Neural progenitor cell (in vitro differentiated cells): Measurements from ENCODE around the gene ODR4. TPM values are rescaled to one million over a fixed set of nuclear protein-coding genes. Genes with fewer than 3 reads are reported as not detected.

Source experiments
- DNase-seq: peaks from one replicate; pipeline ENCODE4 v3.0.0-alpha.2; 2016; ENCODE audit warnings: low spot score
- H2AFZ ChIP-seq: fragments of 200-600 bp; sonication (generic); replicated peaks from 2 replicates; pipeline ENCODE4 v1.6.1; 2016; ENCODE audit warnings: antibody characterized with exemption
- H3F3A ChIP-seq: fragments of 200-600 bp; sonication (generic); 2 replicates; pipeline ENCODE4 v1.6.1; 2016; ENCODE audit warnings: antibody characterized with exemption, low read depth
- H3K27ac ChIP-seq: fragments of 200-600 bp; sonication (generic); 2 replicates; pipeline ENCODE4 v1.5.1; 2016; ENCODE audit warnings: mild to moderate bottlenecking
- H3K27me3 ChIP-seq: fragments of 200-600 bp; sonication (generic); 2 replicates; pipeline ENCODE4 v1.6.1; 2016; ENCODE audit warnings: mild to moderate bottlenecking, moderate library complexity
- H3K36me3 ChIP-seq: fragments of 200-600 bp; sonication (generic); 2 replicates; pipeline ENCODE4 v1.5.1; 2016
- H3K4me1 ChIP-seq: fragments of 200-600 bp; sonication (generic); 2 replicates; pipeline ENCODE4 v1.6.1; 2016; ENCODE audit warnings: mixed run types
- H3K4me2 ChIP-seq: fragments of 200-600 bp; sonication (generic); 2 replicates; pipeline ENCODE4 v1.6.1; 2016
- H3K4me3 ChIP-seq: fragments of 200-600 bp; sonication (generic); 2 replicates; pipeline ENCODE4 v1.5.1; 2016
- H3K79me2 ChIP-seq: fragments of 200-600 bp; sonication (generic); 2 replicates; pipeline ENCODE4 v1.6.1; 2016; ENCODE audit warnings: low read depth
- H3K9ac ChIP-seq: fragments of 200-600 bp; sonication (generic); 2 replicates; pipeline ENCODE4 v1.6.1; 2016
- H3K9me3 ChIP-seq: fragments of 200-600 bp; sonication (generic); 2 replicates; pipeline ENCODE4 v1.5.1; 2016; ENCODE audit warnings: low read depth
- H4K20me1 ChIP-seq: fragments of 200-600 bp; sonication (generic); 2 replicates; pipeline ENCODE4 v1.6.1; 2016; ENCODE audit warnings: low read depth
- H3K27ac Mint-ChIP-seq: 3 replicates; pipeline ENCODE4 v1.8.0; 2021; ENCODE audit warnings: mixed read lengths
- H3K27me3 Mint-ChIP-seq: 2 replicates; pipeline ENCODE4 v1.8.0; 2022; ENCODE audit warnings: low read depth, mild to moderate bottlenecking, inconsistent platforms, moderate library complexity, mixed read lengths; ENCODE audit not compliant: insufficient read depth
- H3K36me3 Mint-ChIP-seq: 3 replicates; pipeline ENCODE4 v1.8.0; 2021; ENCODE audit warnings: mixed read lengths
- H3K4me1 Mint-ChIP-seq: 3 replicates; pipeline ENCODE4 v1.8.0; 2021; ENCODE audit warnings: mixed read lengths
- H3K4me3 Mint-ChIP-seq: 3 replicates; pipeline ENCODE4 v1.8.0; 2021; ENCODE audit warnings: mild to moderate bottlenecking, moderate library complexity, mixed read lengths
- H3K9me3 Mint-ChIP-seq: 3 replicates; pipeline ENCODE4 v1.8.0; 2020; ENCODE audit warnings: mixed read lengths
- CTCF ChIP-seq: fragments of 200-600 bp; sonication (generic); IDR thresholded peaks from 2 replicates; pipeline ENCODE4 v1.5.1; 2017; ENCODE audit warnings: antibody characterized with exemption, mild to moderate bottlenecking
- EZH2 ChIP-seq: fragments of 200-600 bp; sonication (generic); IDR thresholded peaks from 2 replicates; pipeline ENCODE4 v1.6.1; 2017; ENCODE audit warnings: antibody characterized with exemption, mild to moderate bottlenecking, moderate library complexity
- EZH2phosphoT487 ChIP-seq: fragments of 200-600 bp; sonication (generic); IDR thresholded peaks from 2 replicates; pipeline ENCODE4 v1.6.1; 2017; ENCODE audit warnings: antibody characterized with exemption
- total RNA-seq: library from RNA; depleted of rRNA; stranded (reverse); fragments of >200 nt; gene quantifications from 2 replicates; pipeline ENCODE4 v1.2.3, GENCODE V29; 2015; ENCODE audit warnings: low replicate concordance

The ODR4 gene
- total RNA-seq, 1 donor from 2014 or later, result 37.2 TPM

- no peaks in the 10 kb centered on the region for H3K4me1 Mint-ChIP-seq
- no peaks in the 10 kb centered on the region for H3F3A ChIP-seq
- H3K27me3 Mint-ChIP-seq, result no peaks in the 10 kb centered on the region
- no peaks in the 10 kb centered on the region for H3K9me3 ChIP-seq
- H3K36me3 ChIP-seq, result no peaks in the 10 kb centered on the region
- H3K27me3 ChIP-seq, result no peaks in the 10 kb centered on the region
- no peak overlapping the region for H3K9ac ChIP-seq
- no peaks in the 10 kb centered on the region for H3K9me3 Mint-ChIP-seq
- no peak for DNase-seq
- no peak overlapping the region for H2AFZ ChIP-seq
- no peaks in the 10 kb centered on the region for H3K79me2 ChIP-seq
- no peak for TF ChIP-seq EZH2
- TF ChIP-seq EZH2phosphoT487, result no peak
- TF ChIP-seq CTCF, result no peak
- H3K27ac Mint-ChIP-seq, result no peak overlapping the region
- no peaks in the 10 kb centered on the region for H3K4me1 ChIP-seq
- H3K4me3 ChIP-seq, result no peak overlapping the region
- H3K4me2 ChIP-seq, result no peak overlapping the region
- no peaks in the 10 kb centered on the region for H3K36me3 Mint-ChIP-seq
- H3K27ac ChIP-seq, result no peak overlapping the region
- H3K4me3 Mint-ChIP-seq, result no peak overlapping the region
- no peaks in the 10 kb centered on the region for H4K20me1 ChIP-seq
Observed at GRCh38 chr1:186442651-186443375, 67.2 kb downstream of the ODR4 start.

- Mint-ChIP-seq H3K4me1 (no peaks in the 10 kb centered on the region), H3K36me3 (no peaks in the 10 kb centered on the region)
Observed at GRCh38 chr1:186443638-186444037, 68.0 kb downstream of the ODR4 start.

GRCh38 chr1:186446152-186446551 lies 70.5 kb downstream of the ODR4 start:
- H3K9me3 Mint-ChIP-seq, result no peaks in the 10 kb centered on the region
- H3K4me1 Mint-ChIP-seq, result no peaks in the 10 kb centered on the region
- Histone ChIP-seq H3K4me3 (no peak overlapping the region), H3K4me1 (no peaks in the 10 kb centered on the region), H4K20me1 (no peaks in the 10 kb centered on the region), H3K36me3 (no peaks in the 10 kb centered on the region), H3K27ac (no peak overlapping the region), H3F3A (no peaks in the 10 kb centered on the region), H2AFZ (no peak overlapping the region), H3K79me2 (no peaks in the 10 kb centered on the region), H3K9me3 (no peaks in the 10 kb centered on the region), H3K4me2 (no peak overlapping the region), H3K27me3 (no peaks in the 10 kb centered on the region), H3K9ac (no peak overlapping the region)
- TF ChIP-seq EZH2 (no peak), CTCF (no peak), EZH2phosphoT487 (no peak)
- H3K36me3 Mint-ChIP-seq, result no peaks in the 10 kb centered on the region
- no peaks in the 10 kb centered on the region for H3K27me3 Mint-ChIP-seq
- no peak for DNase-seq
- H3K4me3 Mint-ChIP-seq, result no peak overlapping the region
- H3K27ac Mint-ChIP-seq, result no peak overlapping the region

More at GRCh38 chr1:186443638-186444037, 68.0 kb downstream of the ODR4 start:
- Histone ChIP-seq H3K27me3 (no peaks in the 10 kb centered on the region), H3K4me2 (no peak overlapping the region), H3F3A (no peaks in the 10 kb centered on the region), H3K9me3 (no peaks in the 10 kb centered on the region), H3K4me3 (no peak overlapping the region), H3K9ac (no peak overlapping the region), H2AFZ (no peak overlapping the region), H3K4me1 (no peaks in the 10 kb centered on the region), H3K36me3 (no peaks in the 10 kb centered on the region), H3K27ac (no peak overlapping the region), H4K20me1 (no peaks in the 10 kb centered on the region), H3K79me2 (no peaks in the 10 kb centered on the region)
- DNase-seq, result no peak
- Mint-ChIP-seq H3K27ac (no peak overlapping the region), H3K27me3 (no peaks in the 10 kb centered on the region), H3K9me3 (no peaks in the 10 kb centered on the region), H3K4me3 (no peak overlapping the region)
- no peak for TF ChIP-seq EZH2phosphoT487
- TF ChIP-seq EZH2, result no peak
- TF ChIP-seq CTCF, result no peak
